T-cell (primary cell): ENCODE results near the gene PATZ1. TPM values are rescaled to one million over a fixed set of nuclear protein-coding genes. Genes with fewer than 3 reads are reported as not detected.

Experiments
- ATAC-seq, 4 experiments: fragments of 200-7000 bp in 3 of 4; fragments of 150-1000 bp in 1 of 4; cut with Tn5 transposase; replicated peaks in 1 of 4; 1 replicate in 3 of 4; 2 replicates in 1 of 4; pipeline ENCODE4 v1.10.0; 2021; ENCODE audit warnings: moderate library complexity in 3 of 4, mild to moderate bottlenecking in 2 of 4, moderate number of reproducible peaks in 1 of 4
- CTCF ChIA-PET, 2 donors: fragments of 300-600 bp; sonication (Branson Sonifier 250); formaldehyde crosslinking; loops; one replicate each; lab custom pipeline; 2022; ENCODE audit warnings: antibody characterized with exemption in 2 of 2; lab: Charles Lee
- POLR2A ChIA-PET, 2 donors: fragments of 300-600 bp; sonication (Branson Sonifier 250); formaldehyde crosslinking; loops; one replicate each; lab custom pipeline; 2022; ENCODE audit warnings: antibody characterized with exemption in 2 of 2; lab: Charles Lee
- DNase-seq, 35 experiments: peaks; one replicate each; pipeline versions ENCODE4 v3.0.0 to v3.0.0-alpha.2; 2013 to 2023
- H3K27ac ChIP-seq: one replicate; pipeline ENCODE4 v1.5.1; 2013; ENCODE audit warnings: low read length
- H3K27me3 ChIP-seq, 2 experiments: replicated peaks in 1 of 2; 1 replicate in 1 of 2; 2 replicates in 1 of 2; pipeline versions ENCODE4 v1.6.1 to v1.7.0; 2013; ENCODE audit warnings: low read length in 1 of 2, mixed read lengths in 1 of 2; ENCODE audit not compliant: control insufficient read depth in 2 of 2, insufficient read depth in 2 of 2; ENCODE audit errors: extremely low read depth in 1 of 2
- H3K36me3 ChIP-seq, 2 donors: 1 replicate in 1 of 2; 2 replicates in 1 of 2; pipeline versions ENCODE4 v1.6.1 to v1.7.0; 2013; ENCODE audit warnings: low read length in 1 of 2; ENCODE audit not compliant: control insufficient read depth in 2 of 2, insufficient read depth in 1 of 2; ENCODE audit errors: extremely low read depth in 1 of 2
- H3K4me1 ChIP-seq, 2 experiments: 1 replicate in 1 of 2; 2 replicates in 1 of 2; pipeline versions ENCODE4 v1.6.1 to v1.7.0; 2013; ENCODE audit warnings: low read length in 2 of 2, mixed read lengths in 1 of 2; ENCODE audit not compliant: insufficient read depth in 2 of 2, control insufficient read depth in 1 of 2; ENCODE audit errors: extremely low read depth in 1 of 2
- H3K4me3 ChIP-seq, 2 donors: 1 replicate in 1 of 2; 2 replicates in 1 of 2; pipeline versions ENCODE4 v1.5.1 to v1.7.0; 2013; ENCODE audit warnings: mild to moderate bottlenecking in 2 of 2, low read length in 1 of 2, moderate library complexity in 1 of 2; ENCODE audit not compliant: control insufficient read depth in 1 of 2; ENCODE audit errors: extremely low read depth in 1 of 2
- H3K9me3 ChIP-seq: 2 replicates; pipeline ENCODE4 v1.7.0; 2013
- H3K27ac Mint-ChIP-seq, 2 donors: one replicate each; pipeline ENCODE4 v1.8.0; 2020 to 2021; ENCODE audit warnings: mild to moderate bottlenecking in 2 of 2, mixed read lengths in 2 of 2
- H3K27me3 Mint-ChIP-seq, 2 donors: one replicate each; pipeline ENCODE4 v1.8.0; 2021 to 2022; ENCODE audit warnings: mixed read lengths in 2 of 2
- H3K36me3 Mint-ChIP-seq: one replicate; pipeline ENCODE4 v1.8.0; 2021; ENCODE audit warnings: mixed read lengths
- H3K4me1 Mint-ChIP-seq, 3 donors: one replicate each; pipeline ENCODE4 v1.8.0; 2020 to 2022; ENCODE audit warnings: mixed read lengths in 3 of 3, mild to moderate bottlenecking in 1 of 3
- H3K4me3 Mint-ChIP-seq, 3 donors: one replicate each; pipeline ENCODE4 v1.8.0; 2020 to 2022; ENCODE audit warnings: mild to moderate bottlenecking in 3 of 3, mixed read lengths in 3 of 3, moderate library complexity in 3 of 3
- H3K9me3 Mint-ChIP-seq, 3 donors: one replicate each; pipeline ENCODE4 v1.8.0; 2020 to 2022; ENCODE audit warnings: mixed read lengths in 3 of 3
- WGBS: methylation state at CpG from one replicate; pipeline ENCODE4 v1.1.5; 2013; ENCODE audit warnings: missing lambda C conversion rate; ENCODE audit not compliant: insufficient coverage; 5-methylcytosine and 5-hydroxymethylcytosine counted together
- total RNA-seq, 35 experiments: library from RNA in 6 of 35; stranded (reverse) in 6 of 35; fragments of 120-200 nt in 1 of 35; gene quantifications; one replicate each; pipeline versions ENCODE4 v1.2.1 to v1.2.4 and lab custom pipeline; 2013 to 2026

PATZ1 gene
- total RNA-seq, 5 donors from 2014 or later (not counting 1 experiment from before 2014, with no cell fraction given): 53.1 to 56.7 (median 54.6) TPM

- H3K4me3 Mint-ChIP-seq: peak overlapping the region in 1 of 3 donors; percentile 87
- peaks cover 34% of the 10 kb centered on the region for H3K36me3 Mint-ChIP-seq
- POLR2A ChIA-PET: no interaction called here
These were observed 4.6 kb downstream of the PATZ1 start for GRCh38 chr22:31341386-31342088.

GRCh38 chr22:31340765-31341247 lies 5.3 kb downstream of the PATZ1 start:
- Mint-ChIP-seq H3K27me3 (no peaks in the 10 kb centered on the region), H3K36me3 (peaks cover 38% of the 10 kb centered on the region), H3K4me1 (peaks cover 80 to 88% (median 82%) of the 10 kb centered on the region in 3 donors), H3K4me3 (peak overlapping the region in 1 of 3 donors; percentile 87), H3K27ac (peak overlapping the region; percentile 84 to 86), H3K9me3 (no peaks in the 10 kb centered on the region)
- H3K27me3 ChIP-seq: no peaks in the 10 kb centered on the region
- peaks cover 27 to 74% of the 10 kb centered on the region in 2 donors for H3K36me3 ChIP-seq
- ATAC-seq (no peak), DNase-seq (no peak)
- ChIA-PET CTCF (interaction anchor here in 1 of 2 donors (0.6 kb wide), 1 partner anchor 60 kb away, joined by 5 read pairs; no protein-coding TSS in a partner anchor), POLR2A (no interaction called here)
- H3K4me1 ChIP-seq: peaks cover 23 to 67% of the 10 kb centered on the region in 2 experiments
- H3K27ac ChIP-seq: no peak overlapping the region
- no peak overlapping the region for H3K4me3 ChIP-seq
- WGBS: no CpG with 5 or more reads among the region's 2 CpGs
- no peaks in the 10 kb centered on the region for H3K9me3 ChIP-seq

More at GRCh38 chr22:31341386-31342088, 4.6 kb downstream of the PATZ1 start:
- Histone ChIP-seq H3K4me1 (peaks cover 23 to 67% of the 10 kb centered on the region in 2 experiments), H3K9me3 (no peaks in the 10 kb centered on the region), H3K36me3 (peaks cover 27 to 68% of the 10 kb centered on the region in 2 donors), H3K27ac (no peak overlapping the region), H3K27me3 (no peaks in the 10 kb centered on the region), H3K4me3 (no peak overlapping the region)
- DNase-seq (no peak), ATAC-seq (no peak)
- no peaks in the 10 kb centered on the region for H3K27me3 Mint-ChIP-seq
- H3K9me3 Mint-ChIP-seq: no peaks in the 10 kb centered on the region
- CTCF ChIA-PET: interaction anchor here in 1 of 2 donors (0.8 kb wide), 1 partner anchor 112 kb away, joined by 3 read pairs; no protein-coding TSS in a partner anchor
- peaks cover 80 to 83% (median 82%) of the 10 kb centered on the region in 3 donors for H3K4me1 Mint-ChIP-seq
- H3K27ac Mint-ChIP-seq: peak overlapping the region; percentile 88 to 91
- 89% methylated on average over 8 of the region's 14 CpGs for WGBS

GRCh38 chr22:31340360-31340759 lies 5.8 kb downstream of the PATZ1 start:
- no peaks in the 10 kb centered on the region for H3K9me3 ChIP-seq
- peaks cover 27 to 79% of the 10 kb centered on the region in 2 donors for H3K36me3 ChIP-seq
- peak overlapping the region in 1 of 3 donors; percentile 87 for H3K4me3 Mint-ChIP-seq
- peaks cover 80 to 89% (median 85%) of the 10 kb centered on the region in 3 donors for H3K4me1 Mint-ChIP-seq
- H3K27ac Mint-ChIP-seq: peak overlapping the region; percentile 69 to 86
- H3K4me3 ChIP-seq: no peak overlapping the region
- H3K27me3 Mint-ChIP-seq: no peaks in the 10 kb centered on the region
- CTCF ChIA-PET: interaction anchor here in 1 of 2 donors (0.6 kb wide), 1 partner anchor 61 kb away, joined by 5 read pairs; no protein-coding TSS in a partner anchor
- ATAC-seq (no peak), DNase-seq (no peak)
- H3K27ac ChIP-seq: no peak overlapping the region
- POLR2A ChIA-PET: no interaction called here
- H3K4me1 ChIP-seq: peaks cover 23 to 69% of the 10 kb centered on the region in 2 experiments
- H3K9me3 Mint-ChIP-seq: no peaks in the 10 kb centered on the region
- WGBS: 63% methylated on average over 1 of the region's 6 CpGs
- H3K27me3 ChIP-seq: no peaks in the 10 kb centered on the region
- peaks cover 42% of the 10 kb centered on the region for H3K36me3 Mint-ChIP-seq

GRCh38 chr22:31339148-31339832 lies 6.9 kb downstream of the PATZ1 start:
- WGBS: 100% methylated on average over 5 of the region's 6 CpGs
- peak overlapping the region in 1 of 3 donors; percentile 1 for H3K4me3 Mint-ChIP-seq

GRCh38 chr22:31337178-31337577 lies 9.0 kb downstream of the PATZ1 start:
- Mint-ChIP-seq H3K36me3 (peaks cover 64% of the 10 kb centered on the region), H3K4me1 (peaks cover 65 to 81% (median 78%) of the 10 kb centered on the region in 3 donors), H3K27me3 (no peaks in the 10 kb centered on the region), H3K27ac (peak overlapping the region; percentile 66 to 87), H3K4me3 (no peak overlapping the region), H3K9me3 (no peaks in the 10 kb centered on the region)
- no peak overlapping the region for H3K27ac ChIP-seq
- DNase-seq (peak in 1 of 35 experiments; percentile 19), ATAC-seq (peak; percentile 11 to 65 (median 49))
- H3K36me3 ChIP-seq: peaks cover 35 to 93% of the 10 kb centered on the region in 2 donors
- ChIA-PET CTCF (interaction anchor here (1.0 to 1.4 kb wide), 3 partner anchors 22 to 40 kb away, joined by 3 to 4 read pairs (median 3); no protein-coding TSS in a partner anchor), POLR2A (interaction anchor here (0.5 to 2.0 kb wide), 2 partner anchors 45 to 408 kb away, joined by 5 to 6 read pairs; partner anchors contain the start of gene PIK3IP1 (in 1 of the 2))
- H3K4me3 ChIP-seq: no peak overlapping the region
- WGBS: no CpG with 5 or more reads among the region's 5 CpGs
- peaks cover 2 to 37% of the 10 kb centered on the region in 2 experiments for H3K4me1 ChIP-seq
- no peaks in the 10 kb centered on the region for H3K9me3 ChIP-seq
- no peaks in the 10 kb centered on the region for H3K27me3 ChIP-seq

More at GRCh38 chr22:31339148-31339832, 6.9 kb downstream of the PATZ1 start:
- ChIA-PET POLR2A (interaction anchor here in 1 of 2 donors (0.6 to 2.0 kb wide), 2 partner anchors 47 to 1001 kb away, joined by 3 to 6 read pairs; partner anchors contain the start of gene PIK3IP1), CTCF (interaction anchor here in 1 of 2 donors (1.3 to 1.5 kb wide), 2 partner anchors 26 to 47 kb away, joined by 3 read pairs; partner anchors contain the start of gene PIK3IP1)
- ATAC-seq (no peak), DNase-seq (no peak)
- Histone ChIP-seq H3K4me3 (no peak overlapping the region), H3K36me3 (peaks cover 33 to 87% of the 10 kb centered on the region in 2 donors), H3K27ac (no peak overlapping the region), H3K4me1 (peaks cover 18 to 58% of the 10 kb centered on the region in 2 experiments), H3K9me3 (no peaks in the 10 kb centered on the region), H3K27me3 (no peaks in the 10 kb centered on the region)
- Mint-ChIP-seq H3K36me3 (peaks cover 53% of the 10 kb centered on the region), H3K27ac (peak overlapping the region; percentile 66 to 73), H3K27me3 (no peaks in the 10 kb centered on the region), H3K4me1 (peaks cover 74 to 87% (median 82%) of the 10 kb centered on the region in 3 donors), H3K9me3 (no peaks in the 10 kb centered on the region)
